Stomach (tissue), 9 donors: Measurements from ENCODE around the gene RNU6-1. TPM values are rescaled to one million over a fixed set of nuclear protein-coding genes. Genes with fewer than 3 reads are reported as not detected.

ENCODE experiments used
- DNase-seq, 2 donors: peaks; one replicate each; pipeline versions ENCODE4 v3.0.0 to v3.0.0-alpha.2; 2013 to 2019
- H3K27ac ChIP-seq, 5 donors: fragments of 200-600 bp in 4 of 5; sonication (generic) in 4 of 5; one replicate each; pipeline ENCODE4 v1.5.1; 2013 to 2019; ENCODE audit warnings: mild to moderate bottlenecking in 1 of 5, moderate library complexity in 1 of 5
- H3K27me3 ChIP-seq, 3 donors: fragments of 200-600 bp; sonication (generic); one replicate each; pipeline ENCODE4 v1.5.1; 2017 to 2019; ENCODE audit warnings: mixed run types in 1 of 3
- H3K36me3 ChIP-seq, 4 donors: fragments of 200-600 bp; sonication (generic); 1 replicate in 3 of 4; 2 replicates in 1 of 4; pipeline ENCODE4 v1.5.1; 2016 to 2019
- H3K4me1 ChIP-seq, 4 donors: fragments of 200-600 bp; sonication (generic); one replicate each; pipeline ENCODE4 v1.5.1; 2016 to 2019
- H3K4me3 ChIP-seq, 4 donors: fragments of 200-600 bp; sonication (generic) in 3 of 4; one replicate each; pipeline ENCODE4 v1.5.1; 2016 to 2019; ENCODE audit warnings: mild to moderate bottlenecking in 1 of 4
- H3K9me3 ChIP-seq, 4 donors: fragments of 200-600 bp; sonication (generic); one replicate each; pipeline ENCODE4 v1.5.1; 2016 to 2019
- CTCF ChIP-seq, 7 experiments: fragments of 450-650 bp in 4 of 7; fragments of 200-600 bp in 3 of 7; sonication (generic) in 3 of 7; IDR thresholded peaks; one replicate each; pipeline ENCODE4 v1.5.1; 2016 to 2019; ENCODE audit warnings: antibody characterized with exemption in 7 of 7, control low read depth in 2 of 7, mild to moderate bottlenecking in 1 of 7
- EP300 ChIP-seq: sonication (generic); formaldehyde crosslinking; IDR thresholded peaks from one replicate; pipeline ENCODE4 v1.6.1; 2017; ENCODE audit warnings: antibody characterized with exemption
- POLR2A ChIP-seq, 4 donors: fragments of 450-650 bp; IDR thresholded peaks; one replicate each; pipeline ENCODE4 v1.6.1; 2016; ENCODE audit warnings: antibody characterized with exemption in 4 of 4, control low read depth in 2 of 4, mild to moderate bottlenecking in 1 of 4, moderate library complexity in 1 of 4
- POLR2AphosphoS5 ChIP-seq, 3 donors: sonication (generic); formaldehyde crosslinking; IDR thresholded peaks; one replicate each; pipeline ENCODE4 v1.6.1; 2016; ENCODE audit warnings: antibody characterized with exemption in 3 of 3
- WGBS, 5 donors: extraction: QIAGEN DNeasy Blood & Tissue Kit in 3 of 5; methylation state at CpG; one replicate each; pipeline versions ENCODE4 v1.1.5 to v1.1.7; 2013 to 2018; 5-methylcytosine and 5-hydroxymethylcytosine counted together
- intact Hi-C: fragments of 100-400 bp; cut with DNase I; formaldehyde crosslinking; loops from one replicate; pipeline ENCODE4 v1.15.1; 2023; ENCODE audit warnings: low total_unique reads
- polyA plus RNA-seq, 3 donors: library from polyadenylated mRNA; stranded (reverse); fragments of 200-250 nt; gene quantifications; one replicate each; pipeline ENCODE4 v1.2.3, GENCODE V29; 2013
- total RNA-seq, 5 donors: library from RNA; depleted of rRNA; stranded (reverse); fragments of >200 nt; gene quantifications; one replicate each; pipeline versions ENCODE4 v1.1.0 to v1.2.3, GENCODE V29; 2014 to 2016
- donor health status: healthy with polysubstance abuse.
- donor health status: Bipolar disorder and iron deficiency.
- donor health status: healthy.

RNU6-1 gene
- total and polyA plus RNA-seq, 8 donors, result not detected

GRCh38 chr15:67836134-67836455 is 3.8 kb downstream of the RNU6-1 start:
- WGBS, 5 donors, result 2 to 6% (median 5%) methylated on average over 16 of the region's 16 CpGs
- Histone ChIP-seq H3K36me3 (no peaks in the 10 kb centered on the region), H3K4me1 (peaks cover 44 to 66% (median 55%) of the 10 kb centered on the region in 4 donors), H3K27ac (no peak overlapping the region), H3K27me3 (peaks cover 20 to 51% (median 50%) of the 10 kb centered on the region in 3 donors), H3K4me3 (peak overlapping the region; percentile 31 to 51 (median 45)), H3K9me3 (no peaks in the 10 kb centered on the region)
- peak in 1 of 2 donors; percentile 53 for DNase-seq
- intact Hi-C loops, result no loop called here
- no peak for TF ChIP-seq POLR2A (IDR thresholded peaks at IDR 0.05)
- no peak for TF ChIP-seq POLR2AphosphoS5 (IDR thresholded peaks at IDR 0.05)
- TF ChIP-seq EP300, result no peak
- TF ChIP-seq CTCF (IDR thresholded peaks at IDR 0.05), result no peak

GRCh38 chr15:67835297-67836133 is 4.3 kb downstream of the RNU6-1 start:
- 1 to 6% (median 4%) methylated on average over 48 to 59 of the region's 59 CpGs for WGBS, 5 donors
- H3K9me3 ChIP-seq, result no peaks in the 10 kb centered on the region
- DNase-seq, result peak in 1 of 2 donors; percentile 51
- peak overlapping the region; percentile 31 to 51 (median 45) for H3K4me3 ChIP-seq
- peaks cover 26 to 57% (median 56%) of the 10 kb centered on the region in 3 donors for H3K27me3 ChIP-seq
- intact Hi-C loops, result no loop called here
- TF ChIP-seq POLR2AphosphoS5 (IDR thresholded peaks at IDR 0.05), result no peak
- no peak for TF ChIP-seq EP300
- no peak for TF ChIP-seq CTCF (IDR thresholded peaks at IDR 0.05)
- peaks cover 44 to 64% (median 53%) of the 10 kb centered on the region in 4 donors for H3K4me1 ChIP-seq
- H3K36me3 ChIP-seq, result no peaks in the 10 kb centered on the region
- no peak overlapping the region for H3K27ac ChIP-seq

GRCh38 chr15:67834581-67835296 is 5.1 kb downstream of the RNU6-1 start:
- peak in 1 of 2 donors; percentile 61 for DNase-seq
- peaks cover 44 to 68% (median 57%) of the 10 kb centered on the region in 4 donors for H3K4me1 ChIP-seq

More at GRCh38 chr15:67834581-67835296, 5.1 kb downstream of the RNU6-1 start:
- H3K9me3 ChIP-seq, result no peaks in the 10 kb centered on the region
- peaks cover 34 to 65% (median 63%) of the 10 kb centered on the region in 3 donors for H3K27me3 ChIP-seq
- H3K4me3 ChIP-seq, result peak overlapping the region; percentile 31 to 51 (median 45)
- H3K36me3 ChIP-seq, result no peaks in the 10 kb centered on the region
- intact Hi-C loops, result loop anchor here (5.0 kb wide), 1 partner anchor 377 kb away; no protein-coding TSS in a partner anchor
- no peak overlapping the region for H3K27ac ChIP-seq
- 1 to 4% (median 2%) methylated on average over 42 to 59 of the region's 59 CpGs for WGBS, 5 donors
- TF ChIP-seq CTCF (IDR thresholded peaks at IDR 0.05) (no peak), EP300 (no peak), POLR2AphosphoS5 (IDR thresholded peaks at IDR 0.05) (no peak), POLR2A (IDR thresholded peaks at IDR 0.05) (no peak)
